ENCODE data around the gene KDM1A. TPM values are rescaled to one million over a fixed set of nuclear protein-coding genes. Genes with fewer than 3 reads are reported as not detected.
"Not testable (repeated sequence)": the region's sequence is repeated elsewhere in the genome, so short reads cannot be mapped to it uniquely, and the experiment has no call there.

Gene KDM1A
- total RNA-seq, 1 experiment from 2014 or later: 204 TPM

DNA sequence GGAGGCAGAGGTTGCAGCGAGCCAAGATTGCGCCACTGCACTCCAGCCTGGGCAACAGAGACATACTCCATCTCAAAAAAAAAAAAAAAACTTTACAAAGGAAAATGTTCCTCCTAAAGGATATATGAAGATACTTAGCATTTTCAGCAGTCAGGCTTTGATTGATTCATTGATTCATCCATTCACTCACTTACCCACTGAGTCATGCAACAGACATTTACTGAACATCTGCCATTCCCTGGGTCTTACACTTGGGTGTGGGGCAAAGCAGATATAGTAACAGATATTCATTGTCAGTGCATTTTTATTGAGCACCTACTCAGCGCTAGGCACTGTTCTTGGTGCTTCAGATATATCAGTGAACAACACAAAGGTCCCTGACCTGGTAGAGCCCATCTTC is 41.0 kb upstream of the KDM1A start:
- no peak overlapping the region for H4K5ac ChIP-seq (ENCODE audit: insufficient read length, low read depth, low read length)
- H3K4me3 Mint-ChIP-seq: no peak overlapping the region
- peaks cover 5 to 8% of the 10 kb centered on the region in 2 experiments for H3K4me1 Mint-ChIP-seq
- H3T11ph ChIP-seq (ENCODE audit: low read length): no peak overlapping the region
- no peak overlapping the region for H3K4ac ChIP-seq (ENCODE audit: low read depth, low read length)
- no peak overlapping the region for H2BK5ac ChIP-seq (ENCODE audit: insufficient read length, low read length)
- no peak overlapping the region for H2BK120ac ChIP-seq (ENCODE audit: low read depth, low read length, poor library complexity, severe bottlenecking)
- H3K27me3 Mint-ChIP-seq (ENCODE audit: low read depth): peaks cover 2% of the 10 kb centered on the region
- H3K4me1 ChIP-seq (ENCODE audit: insufficient read depth, low read length): no peaks in the 10 kb centered on the region
- no peak overlapping the region for H3K18ac ChIP-seq (ENCODE audit: insufficient read length, low read depth, low read length)
- no peaks in the 10 kb centered on the region for H4K20me1 ChIP-seq (ENCODE audit: control insufficient read depth, insufficient read depth, insufficient read length)
- H3K23me2 ChIP-seq (ENCODE audit: insufficient read length, low read depth, low read length, poor library complexity, severe bottlenecking): no peaks in the 10 kb centered on the region
- H3K9ac ChIP-seq (ENCODE audit: extremely low read depth, insufficient read length, low read length): no peak overlapping the region
- H2AK5ac ChIP-seq (ENCODE audit: insufficient read length, low read length): no peak overlapping the region
- no peak overlapping the region for H2BK20ac ChIP-seq (ENCODE audit: low read depth, low read length, poor library complexity, severe bottlenecking)
- WGBS (ENCODE audit: extremely low coverage, insufficient read length, low lambda C conversion rate): no CpG with 5 or more reads among the region's 3 CpGs
- no peak for DNase-seq
- no peaks in the 10 kb centered on the region for H3K9me3 ChIP-seq (ENCODE audit: control insufficient read depth, low read depth, low read length)
- no peak overlapping the region for H3K27ac ChIP-seq (ENCODE audit: insufficient read length, low read depth, low read length)
- no peaks in the 10 kb centered on the region; a peak in 1 of 5 replicates for H3K9me3 Mint-ChIP-seq
- H3K36me3 Mint-ChIP-seq (ENCODE audit: insufficient read depth in 1 of 3, low read depth in 3 of 3): no peaks in the 10 kb centered on the region
- no peak overlapping the region for H3K27ac Mint-ChIP-seq
- H4K91ac ChIP-seq (ENCODE audit: insufficient read length, low read depth, low read length): no peak overlapping the region
- H4K8ac ChIP-seq (replicated peaks; ENCODE audit: insufficient read length, low read depth, low read length): no peak overlapping the region
- no peaks in the 10 kb centered on the region for H3K27me3 ChIP-seq (ENCODE audit: insufficient read depth, low read length)
- no peak overlapping the region for H3K56ac ChIP-seq (ENCODE audit: insufficient read length, low read depth, low read length)
- H3K79me1 ChIP-seq (ENCODE audit: insufficient read depth, low read depth, low read length, poor library complexity, severe bottlenecking): no peaks in the 10 kb centered on the region
- no peak overlapping the region for H2AFZ ChIP-seq (ENCODE audit: low read length)
- no peak overlapping the region for H3K23ac ChIP-seq (ENCODE audit: insufficient read length, low read depth, low read length)
- TF ChIP-seq, protein P1, sequence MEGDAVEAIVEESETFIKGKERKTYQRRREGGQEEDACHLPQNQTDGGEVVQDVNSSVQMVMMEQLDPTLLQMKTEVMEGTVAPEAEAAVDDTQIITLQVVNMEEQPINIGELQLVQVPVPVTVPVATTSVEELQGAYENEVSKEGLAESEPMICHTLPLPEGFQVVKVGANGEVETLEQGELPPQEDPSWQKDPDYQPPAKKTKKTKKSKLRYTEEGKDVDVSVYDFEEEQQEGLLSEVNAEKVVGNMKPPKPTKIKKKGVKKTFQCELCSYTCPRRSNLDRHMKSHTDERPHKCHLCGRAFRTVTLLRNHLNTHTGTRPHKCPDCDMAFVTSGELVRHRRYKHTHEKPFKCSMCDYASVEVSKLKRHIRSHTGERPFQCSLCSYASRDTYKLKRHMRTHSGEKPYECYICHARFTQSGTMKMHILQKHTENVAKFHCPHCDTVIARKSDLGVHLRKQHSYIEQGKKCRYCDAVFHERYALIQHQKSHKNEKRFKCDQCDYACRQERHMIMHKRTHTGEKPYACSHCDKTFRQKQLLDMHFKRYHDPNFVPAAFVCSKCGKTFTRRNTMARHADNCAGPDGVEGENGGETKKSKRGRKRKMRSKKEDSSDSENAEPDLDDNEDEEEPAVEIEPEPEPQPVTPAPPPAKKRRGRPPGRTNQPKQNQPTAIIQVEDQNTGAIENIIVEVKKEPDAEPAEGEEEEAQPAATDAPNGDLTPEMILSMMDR (conservative IDR thresholded peaks at IDR 0.05): no peak
- H2BK15ac ChIP-seq (ENCODE audit: low read depth, low read length): no peak overlapping the region
- no peaks in the 10 kb centered on the region; the same call in 1 of the 2 replicates for H3K79me2 ChIP-seq (ENCODE audit: insufficient read depth, low read length)
- H3K14ac ChIP-seq (ENCODE audit: insufficient read depth, low read length): no peak overlapping the region
- H3K4me2 ChIP-seq (ENCODE audit: insufficient read depth, insufficient read length, low read length): no peak overlapping the region
- H2BK12ac ChIP-seq (ENCODE audit: insufficient read length, low read depth, low read length): no peak overlapping the region

DNA sequence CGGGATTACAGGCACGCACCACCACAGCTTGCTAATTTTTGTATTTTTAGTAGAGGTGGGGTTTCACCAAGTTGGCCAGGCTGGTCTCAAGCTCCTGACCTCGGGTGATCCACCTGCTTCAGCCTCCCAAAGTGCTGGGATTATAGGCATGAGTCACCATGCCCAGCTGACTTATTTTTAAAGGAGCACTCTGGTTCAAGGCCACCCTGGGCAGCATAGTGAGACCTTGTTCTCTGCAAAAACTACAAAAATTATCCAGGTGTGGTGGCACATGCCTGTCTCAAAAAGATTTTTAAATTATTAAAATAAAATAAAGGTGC is 38.8 kb upstream of the KDM1A start:
- H3K4me1 Mint-ChIP-seq; H3K23me2 ChIP-seq (ENCODE audit: insufficient read length, low read depth, low read length, poor library complexity, severe bottlenecking); H3K4me1 ChIP-seq (ENCODE audit: insufficient read depth, low read length); H3K27me3 Mint-ChIP-seq (ENCODE audit: low read depth); H2AK5ac ChIP-seq (ENCODE audit: insufficient read length, low read length); H4K91ac ChIP-seq (ENCODE audit: insufficient read length, low read depth, low read length); H3K27ac Mint-ChIP-seq; H3T11ph ChIP-seq (ENCODE audit: low read length); H2BK12ac ChIP-seq (ENCODE audit: insufficient read length, low read depth, low read length); H3K14ac ChIP-seq (ENCODE audit: insufficient read depth, low read length); H4K8ac ChIP-seq (replicated peaks; ENCODE audit: insufficient read length, low read depth, low read length); H3K9ac ChIP-seq (ENCODE audit: extremely low read depth, insufficient read length, low read length); H3K27ac ChIP-seq (ENCODE audit: insufficient read length, low read depth, low read length); H3K36me3 Mint-ChIP-seq (ENCODE audit: insufficient read depth in 1 of 3, low read depth in 3 of 3); H2BK20ac ChIP-seq (ENCODE audit: low read depth, low read length, poor library complexity, severe bottlenecking); H4K5ac ChIP-seq (ENCODE audit: insufficient read length, low read depth, low read length); H3K23ac ChIP-seq (ENCODE audit: insufficient read length, low read depth, low read length); DNase-seq; H3K9me3 ChIP-seq (ENCODE audit: control insufficient read depth, low read depth, low read length); H2AFZ ChIP-seq (ENCODE audit: low read length); H3K18ac ChIP-seq (ENCODE audit: insufficient read length, low read depth, low read length); H2BK5ac ChIP-seq (ENCODE audit: insufficient read length, low read length); H3K4me2 ChIP-seq (ENCODE audit: insufficient read depth, insufficient read length, low read length); H3K4me3 Mint-ChIP-seq; H3K79me2 ChIP-seq (ENCODE audit: insufficient read depth, low read length); H4K20me1 ChIP-seq (ENCODE audit: control insufficient read depth, insufficient read depth, insufficient read length); H3K56ac ChIP-seq (ENCODE audit: insufficient read length, low read depth, low read length); H2BK15ac ChIP-seq (ENCODE audit: low read depth, low read length); H3K4ac ChIP-seq (ENCODE audit: low read depth, low read length); H3K27me3 ChIP-seq (ENCODE audit: insufficient read depth, low read length); H2BK120ac ChIP-seq (ENCODE audit: low read depth, low read length, poor library complexity, severe bottlenecking); H3K9me3 Mint-ChIP-seq; H3K79me1 ChIP-seq (ENCODE audit: insufficient read depth, low read depth, low read length, poor library complexity, severe bottlenecking): not testable (repeated sequence)
- WGBS (ENCODE audit: extremely low coverage, insufficient read length, low lambda C conversion rate): no CpG with 5 or more reads among the region's 3 CpGs

All from H9 (cell line).